Esophagus squamous epithelium (tissue), 5 donors: ENCODE measurements around the gene NID1. TPM values are rescaled to one million over a fixed set of nuclear protein-coding genes. Genes with fewer than 3 reads are reported as not detected.

Source experiments
- DNase-seq: peaks from one replicate; lab custom pipeline; 2025; lab: John Stamatoyannopoulos, UW
- H3K27ac ChIP-seq, 4 donors: fragments of 200-600 bp; sonication (generic); one replicate each; pipeline ENCODE4 v1.5.1; 2016 to 2019; ENCODE audit warnings: mild to moderate bottlenecking in 1 of 4
- H3K27me3 ChIP-seq, 4 donors: fragments of 200-600 bp; sonication (generic); 1 replicate in 3 of 4; 2 replicates in 1 of 4; pipeline versions ENCODE4 v1.5.1 to v1.6.0; 2017 to 2021; ENCODE audit warnings: antibody characterized with exemption in 1 of 4
- H3K36me3 ChIP-seq, 3 donors: fragments of 200-600 bp; sonication (generic); one replicate each; pipeline ENCODE4 v1.5.1; 2016 to 2019
- H3K4me1 ChIP-seq, 3 donors: fragments of 200-600 bp; sonication (generic); one replicate each; pipeline ENCODE4 v1.5.1; 2017 to 2019
- H3K4me3 ChIP-seq, 4 donors: fragments of 200-600 bp; sonication (generic); 1 replicate in 3 of 4; 2 replicates in 1 of 4; pipeline ENCODE4 v1.5.1; 2016 to 2019; ENCODE audit warnings: mild to moderate bottlenecking in 2 of 4, moderate library complexity in 1 of 4
- H3K9me3 ChIP-seq, 3 donors: fragments of 200-600 bp; sonication (generic); one replicate each; pipeline ENCODE4 v1.5.1; 2016 to 2019
- CTCF ChIP-seq, 6 experiments: fragments of 450-650 bp in 4 of 6; fragments of 200-600 bp in 2 of 6; sonication (generic) in 2 of 6; IDR thresholded peaks; one replicate each; pipeline ENCODE4 v1.5.1; 2016 to 2019; ENCODE audit warnings: antibody characterized with exemption in 6 of 6, mild to moderate bottlenecking in 4 of 6, moderate library complexity in 4 of 6
- POLR2A ChIP-seq, 4 donors: fragments of 450-650 bp; IDR thresholded peaks; one replicate each; pipeline ENCODE4 v1.6.1; 2017; ENCODE audit warnings: antibody characterized with exemption in 4 of 4, mild to moderate bottlenecking in 4 of 4, moderate library complexity in 3 of 4
- WGBS, 2 donors: methylation state at CpG; one replicate each; pipeline ENCODE4 v1.1.5; 2018; 5-methylcytosine and 5-hydroxymethylcytosine counted together
- intact Hi-C: fragments of 100-400 bp; cut with DNase I; formaldehyde crosslinking; loops from one replicate; pipeline ENCODE4 v1.15.0; 2022
- total RNA-seq, 4 donors: library from RNA; depleted of rRNA; stranded (reverse); fragments of >200 nt; gene quantifications; one replicate each; pipeline ENCODE4 v1.1.0, GENCODE V29; 2016
- donor health status: DM: yes; HTN: yes; CAD: no.

Gene NID1
- total RNA-seq, 4 donors from 2014 or later: 3.6 to 120 (median 28.5) TPM

- no peak for DNase-seq
- peaks cover 0 to 44% (median 7%) of the 10 kb centered on the region in 3 donors for H3K4me1 ChIP-seq
- WGBS, 2 donors: 64 to 79% methylated on average over 6 of the region's 6 CpGs
- peak in 2 of 4 donors; percentile 13 to 61 for TF ChIP-seq POLR2A (IDR thresholded peaks at IDR 0.05)
- no peak for TF ChIP-seq CTCF (IDR thresholded peaks at IDR 0.05)
- H3K9me3 ChIP-seq: peaks cover 0 to 12% (median 0%) of the 10 kb centered on the region in 3 donors
- H3K36me3 ChIP-seq: no peaks in the 10 kb centered on the region
- intact Hi-C loops: no loop called here
- H3K27me3 ChIP-seq: peaks cover 0 to 47% (median 2%) of the 10 kb centered on the region in 4 donors
- peak overlapping the region in 2 of 4 donors; percentile 13 to 83 for H3K4me3 ChIP-seq
- peak overlapping the region; percentile 83 to 97 (median 92) for H3K27ac ChIP-seq
Observed at GRCh38 chr1:236066828-236067386, 2.0 kb upstream of the NID1 start.

- H3K9me3 ChIP-seq: peaks cover 0 to 6% (median 0%) of the 10 kb centered on the region in 3 donors
- peak overlapping the region; percentile 83 to 97 (median 92) for H3K27ac ChIP-seq
- H3K4me3 ChIP-seq: peak overlapping the region in 3 of 4 donors; percentile 58 to 83 (median 72)
- TF ChIP-seq POLR2A (IDR thresholded peaks at IDR 0.05) (no peak), CTCF (IDR thresholded peaks at IDR 0.05) (no peak)
- intact Hi-C loops: no loop called here
- 56 to 62% methylated on average over 6 of the region's 6 CpGs for WGBS, 2 donors
- peaks cover 0 to 47% (median 2%) of the 10 kb centered on the region in 4 donors for H3K27me3 ChIP-seq
- no peak for DNase-seq
- H3K4me1 ChIP-seq: peaks cover 0 to 51% (median 7%) of the 10 kb centered on the region in 3 donors
- no peaks in the 10 kb centered on the region for H3K36me3 ChIP-seq
Observed at GRCh38 chr1:236066054-236066453, 1.2 kb upstream of the NID1 start.

DNA sequence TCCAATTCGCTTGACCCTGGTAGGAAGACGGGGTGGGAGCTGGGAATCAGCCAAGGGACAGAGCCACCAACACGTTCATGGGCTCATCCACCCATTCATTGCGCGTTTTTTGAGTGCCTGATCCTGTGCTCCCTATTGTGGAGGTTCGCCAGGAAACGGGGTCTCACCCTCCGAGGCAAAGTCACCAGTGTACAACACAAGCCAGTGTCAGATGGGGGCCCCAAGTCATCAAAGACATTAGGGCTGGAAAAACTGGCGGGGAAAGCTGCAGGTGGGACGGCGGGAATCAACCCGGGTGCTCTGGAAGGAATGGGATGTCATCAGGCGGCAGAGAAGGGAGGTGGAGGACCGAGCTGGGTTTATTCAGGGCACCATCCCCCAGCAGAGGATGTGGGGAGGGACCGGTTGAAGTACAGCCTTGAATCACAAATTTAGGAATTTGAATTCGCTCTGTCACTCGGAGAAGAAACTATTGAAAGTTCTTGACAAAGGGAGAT lies 667 bp upstream of the NID1 start:
- peak overlapping the region; percentile 83 to 97 (median 92) for H3K27ac ChIP-seq
- intact Hi-C loops: no loop called here
- peaks cover 0 to 47% (median 2%) of the 10 kb centered on the region in 4 donors for H3K27me3 ChIP-seq
- H3K4me3 ChIP-seq: peak overlapping the region; percentile 58 to 83 (median 68)
- WGBS, 2 donors: 42 to 55% methylated on average over 11 to 12 of the region's 17 CpGs
- no peaks in the 10 kb centered on the region for H3K36me3 ChIP-seq
- H3K9me3 ChIP-seq: peaks cover 0 to 1% (median 0%) of the 10 kb centered on the region in 3 donors
- TF ChIP-seq CTCF (IDR thresholded peaks at IDR 0.05): no peak
- no peak for TF ChIP-seq POLR2A (IDR thresholded peaks at IDR 0.05)
- peaks cover 0 to 56% (median 7%) of the 10 kb centered on the region in 3 donors for H3K4me1 ChIP-seq
- DNase-seq: no peak

GRCh38 chr1:236063919-236064673 lies 794 bp downstream of the NID1 start:
- Histone ChIP-seq H3K27me3 (peaks cover 0 to 47% (median 2%) of the 10 kb centered on the region in 4 donors), H3K4me3 (peak overlapping the region; percentile 58 to 83 (median 68)), H3K4me1 (peaks cover 0 to 67% (median 7%) of the 10 kb centered on the region in 3 donors), H3K27ac (peak overlapping the region; percentile 83 to 97 (median 92)), H3K36me3 (no peaks in the 10 kb centered on the region), H3K9me3 (no peaks in the 10 kb centered on the region)
- 12 to 25% methylated on average over 6 of the region's 55 CpGs for WGBS, 2 donors
- DNase-seq: no peak
- TF ChIP-seq CTCF (IDR thresholded peaks at IDR 0.05): no peak
- TF ChIP-seq POLR2A (IDR thresholded peaks at IDR 0.05): peak in 2 of 4 donors; percentile 57 to 66
- intact Hi-C loops: no loop called here
